MCF 10A (cell line): ENCODE measurements around the gene EEF1E1. TPM values are rescaled to one million over a fixed set of nuclear protein-coding genes. Genes with fewer than 3 reads are reported as not detected.

ENCODE experiments used
- BruUV-seq: library from RNA; stranded (reverse); fragments of 400-500 nt; replicated peaks from 2 replicates; lab custom pipeline; 2021; lab: Mats Ljungman, UMichigan
- CTCF ChIA-PET: fragments of 300-600 bp; sonication (Branson Sonifier 250); formaldehyde crosslinking; extraction: SDS; loops from one replicate; lab custom pipeline; 2021; ENCODE audit warnings: antibody characterized with exemption, inconsistent platforms; lab: Yijun Ruan, JAX
- POLR2A ChIA-PET: fragments of 300-600, 350-650 bp; sonication (Branson Sonifier 250); formaldehyde crosslinking; extraction: SDS; loops from one replicate; lab custom pipeline; 2020; ENCODE audit warnings: antibody characterized with exemption, inconsistent platforms; lab: Yijun Ruan, JAX
- DNase-seq: peaks from one replicate; pipeline ENCODE4 v3.0.0-alpha.2; 2018; ENCODE audit not compliant: unreplicated experiment
- H3K27ac Mint-ChIP-seq: one replicate; pipeline ENCODE4 v1.8.0; 2022; ENCODE audit warnings: mild to moderate bottlenecking, low read depth, mixed read lengths; ENCODE audit not compliant: unreplicated experiment
- H3K27me3 Mint-ChIP-seq: one replicate; pipeline ENCODE4 v1.8.0; 2022; ENCODE audit warnings: mixed read lengths; ENCODE audit not compliant: insufficient read depth, unreplicated experiment
- H3K36me3 Mint-ChIP-seq: one replicate; pipeline ENCODE4 v1.8.0; 2022; ENCODE audit warnings: mild to moderate bottlenecking, moderate library complexity, mixed read lengths; ENCODE audit not compliant: insufficient read depth, unreplicated experiment
- H3K4me1 Mint-ChIP-seq: one replicate; pipeline ENCODE4 v1.8.0; 2022; ENCODE audit warnings: mixed read lengths; ENCODE audit not compliant: insufficient read depth, unreplicated experiment
- H3K4me3 Mint-ChIP-seq: one replicate; pipeline ENCODE4 v1.8.0; 2022; ENCODE audit warnings: mild to moderate bottlenecking, moderate library complexity, mixed read lengths; ENCODE audit not compliant: unreplicated experiment
- H3K9me3 Mint-ChIP-seq: one replicate; pipeline ENCODE4 v1.8.0; 2022; ENCODE audit warnings: mixed read lengths; ENCODE audit not compliant: unreplicated experiment
- intact Hi-C: fragments of 100-400 bp; cut with micrococcal nuclease; formaldehyde crosslinking; loops from 2 replicates; pipeline ENCODE4 v1.14.1; 2022
- total RNA-seq: library from RNA; stranded (reverse); gene quantifications from 2 replicates; pipeline ENCODE4 v1.2.3, GENCODE V29; 2022
- TF ChIP-seq, protein P1 (sequence below): fragments of 200-600 bp; IDR thresholded peaks from one replicate; pipeline ENCODE4 v1.8.0; 2022; ENCODE audit warnings: antibody characterized with exemption, mild to moderate bottlenecking; ENCODE audit not compliant: unreplicated experiment

Gene EEF1E1
- total RNA-seq, 1 experiment from 2014 or later = 56.7 TPM

DNA sequence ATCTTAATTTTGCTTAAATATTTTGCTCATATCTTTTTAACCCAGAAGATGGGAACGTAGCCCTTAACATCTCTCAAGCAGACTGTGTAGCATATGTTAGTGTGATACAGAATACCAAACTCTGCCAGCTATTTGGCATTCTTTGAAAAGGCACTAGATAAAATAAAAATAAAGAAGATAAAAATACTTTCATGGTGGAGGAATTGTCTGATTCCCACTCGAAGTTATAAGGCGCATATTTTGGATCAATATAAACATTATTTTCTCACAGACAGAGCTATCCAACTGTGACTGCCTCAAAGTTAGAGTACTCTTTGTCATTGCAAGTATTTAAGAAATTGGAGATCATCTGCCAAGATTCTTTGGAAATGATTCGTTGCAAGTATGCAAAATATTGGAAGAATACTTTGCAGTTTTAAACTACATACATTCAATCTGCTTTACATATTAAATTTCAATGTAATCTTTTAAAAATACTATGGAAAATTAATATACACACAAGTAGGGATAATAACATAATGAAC is 10.8 kb upstream of the EEF1E1 start:
- peaks cover 13% of the 10 kb centered on the region for H3K4me1 Mint-ChIP-seq
- no peaks in the 10 kb centered on the region for H3K9me3 Mint-ChIP-seq
- no peak overlapping the region for H3K4me3 Mint-ChIP-seq
- no peak overlapping the region for H3K27ac Mint-ChIP-seq
- ChIA-PET CTCF (interaction anchor here (1.0 kb wide), 1 partner anchor 18 kb away, joined by 6 read pairs; no protein-coding TSS in a partner anchor), POLR2A (interaction anchor here (0.6 kb wide), 1 partner anchor 10 kb away, joined by 3 read pairs; no protein-coding TSS in a partner anchor)
- H3K27me3 Mint-ChIP-seq = no peaks in the 10 kb centered on the region
- H3K36me3 Mint-ChIP-seq = no peaks in the 10 kb centered on the region
- no TSS peak for BruUV-seq
- TF ChIP-seq, protein P1, sequence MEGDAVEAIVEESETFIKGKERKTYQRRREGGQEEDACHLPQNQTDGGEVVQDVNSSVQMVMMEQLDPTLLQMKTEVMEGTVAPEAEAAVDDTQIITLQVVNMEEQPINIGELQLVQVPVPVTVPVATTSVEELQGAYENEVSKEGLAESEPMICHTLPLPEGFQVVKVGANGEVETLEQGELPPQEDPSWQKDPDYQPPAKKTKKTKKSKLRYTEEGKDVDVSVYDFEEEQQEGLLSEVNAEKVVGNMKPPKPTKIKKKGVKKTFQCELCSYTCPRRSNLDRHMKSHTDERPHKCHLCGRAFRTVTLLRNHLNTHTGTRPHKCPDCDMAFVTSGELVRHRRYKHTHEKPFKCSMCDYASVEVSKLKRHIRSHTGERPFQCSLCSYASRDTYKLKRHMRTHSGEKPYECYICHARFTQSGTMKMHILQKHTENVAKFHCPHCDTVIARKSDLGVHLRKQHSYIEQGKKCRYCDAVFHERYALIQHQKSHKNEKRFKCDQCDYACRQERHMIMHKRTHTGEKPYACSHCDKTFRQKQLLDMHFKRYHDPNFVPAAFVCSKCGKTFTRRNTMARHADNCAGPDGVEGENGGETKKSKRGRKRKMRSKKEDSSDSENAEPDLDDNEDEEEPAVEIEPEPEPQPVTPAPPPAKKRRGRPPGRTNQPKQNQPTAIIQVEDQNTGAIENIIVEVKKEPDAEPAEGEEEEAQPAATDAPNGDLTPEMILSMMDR = no peak
- DNase-seq = no peak
- intact Hi-C loops = no loop called here

DNA sequence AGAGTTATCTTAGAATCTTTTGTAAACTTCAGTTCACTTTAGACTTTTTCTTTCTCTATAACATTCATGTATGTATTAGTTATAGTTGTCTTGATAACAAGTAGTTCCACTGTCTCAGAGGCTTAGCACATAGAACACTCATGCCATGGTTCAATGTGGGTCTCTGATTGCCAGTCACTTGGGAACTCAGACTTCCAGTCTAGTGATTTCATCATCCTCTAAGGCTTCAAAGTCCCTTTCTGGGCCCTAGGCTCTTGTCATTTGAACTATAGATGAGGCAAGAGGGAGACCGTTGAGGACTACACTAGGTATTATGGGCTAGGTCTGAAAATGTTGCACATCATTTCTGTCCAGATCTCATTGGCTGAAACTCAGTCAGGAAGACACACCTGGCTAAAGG is 8.4 kb upstream of the EEF1E1 start:
- no peak overlapping the region for H3K4me3 Mint-ChIP-seq
- BruUV-seq = no TSS peak
- no peak overlapping the region for H3K27ac Mint-ChIP-seq
- CTCF ChIA-PET = interaction anchor here (0.5 kb wide), 1 partner anchor 46 kb away, joined by 3 read pairs; the partner anchor contains the start of gene BLOC1S5
- intact Hi-C loops = no loop called here
- no peaks in the 10 kb centered on the region for H3K27me3 Mint-ChIP-seq
- peaks cover 16% of the 10 kb centered on the region for H3K4me1 Mint-ChIP-seq
- no peaks in the 10 kb centered on the region for H3K36me3 Mint-ChIP-seq
- POLR2A ChIA-PET = no interaction called here
- peaks cover 9% of the 10 kb centered on the region for H3K9me3 Mint-ChIP-seq
- TF ChIP-seq, protein P1 = no peak
- DNase-seq = no peak

DNA sequence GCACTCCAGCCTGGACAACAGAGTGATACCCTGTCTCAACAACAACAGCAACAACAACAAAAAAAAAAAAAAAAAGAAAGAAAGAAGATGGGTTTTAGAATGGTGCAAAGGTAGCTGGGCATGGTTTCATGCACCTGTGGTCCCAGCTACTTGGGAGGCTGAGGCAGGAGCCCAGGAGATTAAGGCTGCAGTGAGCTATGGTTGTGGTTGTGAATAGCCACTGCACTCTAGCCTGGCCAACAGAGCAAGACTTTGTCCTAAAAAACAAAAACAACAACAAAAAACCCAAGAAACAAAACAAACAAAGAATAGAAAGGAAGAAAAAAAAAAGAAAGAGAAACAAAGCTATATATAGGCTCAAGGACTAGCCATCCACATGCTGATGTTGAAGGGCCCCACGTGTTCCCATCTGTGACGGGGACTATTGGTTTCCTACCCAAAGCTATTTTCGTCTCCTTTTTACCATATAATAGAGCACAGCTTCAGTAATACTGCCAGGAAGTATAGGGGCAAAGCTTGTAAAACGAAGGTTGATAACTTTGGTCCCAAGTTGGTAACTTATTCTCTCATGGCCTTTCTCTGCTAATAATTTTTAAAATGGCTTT is 7.9 kb upstream of the EEF1E1 start:
- no peak overlapping the region for H3K4me3 Mint-ChIP-seq
- intact Hi-C loops = no loop called here
- CTCF ChIA-PET = interaction anchor here (0.5 kb wide), 1 partner anchor 46 kb away, joined by 3 read pairs; the partner anchor contains the start of gene BLOC1S5
- H3K4me1 Mint-ChIP-seq = peaks cover 16% of the 10 kb centered on the region
- no peak overlapping the region for H3K27ac Mint-ChIP-seq
- POLR2A ChIA-PET = no interaction called here
- no peaks in the 10 kb centered on the region for H3K27me3 Mint-ChIP-seq
- H3K9me3 Mint-ChIP-seq = peaks cover 9% of the 10 kb centered on the region
- no peaks in the 10 kb centered on the region for H3K36me3 Mint-ChIP-seq
- DNase-seq = no peak
- no TSS peak for BruUV-seq
- TF ChIP-seq, protein P1 = no peak

DNA sequence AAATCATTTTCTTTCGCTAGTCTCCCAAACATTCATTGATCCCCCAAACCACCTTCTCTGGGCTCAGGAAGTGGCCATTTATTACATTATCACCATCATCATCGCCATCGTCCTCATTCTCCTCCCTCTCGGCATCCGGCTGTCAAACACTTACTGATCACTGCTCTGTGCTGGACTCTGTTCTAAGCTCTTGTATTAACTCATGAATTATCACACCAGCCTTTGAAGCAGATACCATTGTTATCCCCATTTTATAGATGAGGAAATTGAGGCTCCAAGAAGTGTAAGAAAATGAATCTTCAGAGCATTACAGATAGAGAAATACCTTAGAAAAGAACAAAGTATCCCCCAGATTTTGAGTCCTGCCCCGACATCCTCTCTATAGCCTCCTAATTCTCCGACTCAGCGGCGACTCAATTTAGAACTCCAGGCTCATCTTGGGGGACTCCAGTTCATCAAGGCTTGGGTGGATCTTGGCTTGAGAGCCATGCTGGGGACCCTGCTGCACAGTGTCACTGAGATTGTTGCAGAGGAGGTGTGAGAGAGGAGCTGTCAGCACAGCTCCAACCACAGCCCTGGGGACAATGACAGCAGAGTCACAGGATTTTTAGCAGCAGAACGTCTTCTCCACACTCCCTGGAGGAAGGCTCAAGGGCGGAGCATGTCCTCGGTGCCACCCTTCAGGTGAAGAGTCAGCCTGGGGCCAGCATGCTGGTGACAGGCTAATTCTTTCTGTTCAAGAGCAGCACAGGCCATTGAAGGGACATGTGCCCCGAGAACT is 6.6 kb upstream of the EEF1E1 start:
- intact Hi-C loops = no loop called here
- CTCF ChIA-PET = interaction anchor here (1.0 to 1.1 kb wide), 2 partner anchors 103 to 110 kb away, joined by 4 to 6 read pairs; no protein-coding TSS in a partner anchor

More for the DNA sequence above, 6.6 kb upstream of the EEF1E1 start:
- Mint-ChIP-seq H3K27me3 (no peaks in the 10 kb centered on the region), H3K4me1 (peaks cover 16% of the 10 kb centered on the region), H3K4me3 (no peak overlapping the region), H3K36me3 (no peaks in the 10 kb centered on the region), H3K9me3 (peaks cover 9% of the 10 kb centered on the region), H3K27ac (no peak overlapping the region)
- no TSS peak for BruUV-seq
- TF ChIP-seq, protein P1 = no peak
- POLR2A ChIA-PET = interaction anchor here (0.5 to 1.0 kb wide), 2 partner anchors 28 to 545 kb away, joined by 3 to 4 read pairs; no protein-coding TSS in a partner anchor
- DNase-seq = no peak
